ENCODE measurements around the gene LTN1. TPM values are rescaled to one million over a fixed set of nuclear protein-coding genes. Genes with fewer than 3 reads are reported as not detected.
"Not testable (repeated sequence)": the region's sequence is repeated elsewhere in the genome, so short reads cannot be mapped to it uniquely, and the experiment has no call there.

LTN1 gene
- polyA plus RNA-seq, 1 experiment, result 6.2 TPM

GRCh38 chr21:28936036-28936435 is 56.6 kb downstream of the LTN1 start:
- Histone ChIP-seq H3K27me3 (ENCODE audit: control insufficient read depth, insufficient read depth, low read length) (no peaks in the 10 kb centered on the region), H3K4me3 (ENCODE audit: low read depth, low read length) (no peak overlapping the region), H3K36me3 (ENCODE audit: control insufficient read depth, insufficient read depth, low read length) (no peaks in the 10 kb centered on the region)
- TF ChIP-seq CTCF (IDR thresholded peaks at IDR 0.05; ENCODE audit: insufficient read depth, low read depth, low read length), result no peak
- ChIA-PET POLR2A (interaction anchor here (0.9 kb wide), 1 partner anchor 191 kb away, joined by 3 read pairs; no protein-coding TSS in a partner anchor), CTCF (no interaction called here)
- peak; percentile 54 for DNase-seq (ENCODE audit: low read depth)

DNA sequence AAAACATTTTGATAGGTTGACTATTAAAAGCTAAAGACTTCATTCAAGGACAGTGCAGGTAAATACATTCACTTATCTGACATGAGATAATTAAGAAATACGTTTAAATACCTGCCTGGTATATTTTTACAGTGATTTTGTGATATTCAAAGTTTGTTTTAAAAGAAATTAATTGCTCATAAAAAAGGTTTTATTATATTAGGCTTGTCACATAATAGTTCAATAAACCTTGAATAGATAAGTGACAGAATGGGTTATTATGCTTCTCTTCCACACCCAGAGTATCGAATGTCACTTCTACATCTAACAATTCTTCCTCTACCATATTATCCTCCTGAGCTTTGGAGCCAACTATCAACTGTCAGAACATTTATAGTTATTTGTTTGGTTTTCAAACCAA is 60.0 kb downstream of the LTN1 start:
- ChIA-PET CTCF (interaction anchor here (2.2 kb wide), 1 partner anchor 14 kb away, joined by 7 read pairs; no protein-coding TSS in a partner anchor), POLR2A (no interaction called here)
- DNase-seq (ENCODE audit: low read depth), result no peak
- H3K4me3 ChIP-seq (ENCODE audit: low read depth, low read length), result no peak overlapping the region
- no peaks in the 10 kb centered on the region for H3K36me3 ChIP-seq (ENCODE audit: control insufficient read depth, insufficient read depth, low read length)
- H3K27me3 ChIP-seq (ENCODE audit: control insufficient read depth, insufficient read depth, low read length), result no peaks in the 10 kb centered on the region
- no peak for TF ChIP-seq CTCF (IDR thresholded peaks at IDR 0.05; ENCODE audit: insufficient read depth, low read depth, low read length)

DNA sequence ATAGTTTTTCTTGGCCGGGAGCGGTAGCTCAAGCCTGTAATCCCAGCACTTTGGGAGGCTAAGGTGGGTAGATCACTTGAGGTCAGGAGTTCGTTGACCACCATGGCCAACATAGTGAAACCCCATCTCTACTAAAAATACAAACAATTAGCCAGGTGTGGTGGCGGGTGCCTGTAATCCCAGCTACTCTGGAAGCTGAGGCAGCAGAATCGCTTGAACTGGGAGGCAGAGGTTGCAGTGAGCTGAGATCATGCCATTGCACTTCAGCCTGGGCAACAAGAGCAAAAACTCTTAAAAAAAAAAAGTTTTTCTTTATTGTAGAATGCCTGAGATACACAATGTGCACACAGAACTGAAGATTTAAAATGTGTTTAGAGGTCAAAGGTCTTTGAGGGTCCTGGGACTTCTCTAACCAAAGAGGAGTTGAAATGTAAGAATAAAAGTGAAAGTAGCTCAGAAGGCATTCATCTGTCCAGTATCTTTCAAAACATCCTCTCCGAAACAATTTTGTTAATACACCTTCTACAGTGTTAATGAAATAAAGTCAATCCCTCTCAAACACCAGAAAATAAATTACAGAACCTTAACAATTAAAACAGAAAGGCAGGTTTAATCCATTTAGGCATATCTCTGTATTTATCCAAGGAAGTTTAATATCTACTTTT is 60.8 kb downstream of the LTN1 start:
- H3K27me3 ChIP-seq (ENCODE audit: control insufficient read depth, insufficient read depth, low read length); H3K4me3 ChIP-seq (ENCODE audit: low read depth, low read length); H3K36me3 ChIP-seq (ENCODE audit: control insufficient read depth, insufficient read depth, low read length); POLR2A ChIA-PET; DNase-seq (ENCODE audit: low read depth): not testable (repeated sequence)
- CTCF ChIA-PET, result interaction anchor here (0.7 to 2.2 kb wide), 3 partner anchors 10 to 186 kb away, joined by 3 to 7 read pairs (median 4); no protein-coding TSS in a partner anchor

DNA sequence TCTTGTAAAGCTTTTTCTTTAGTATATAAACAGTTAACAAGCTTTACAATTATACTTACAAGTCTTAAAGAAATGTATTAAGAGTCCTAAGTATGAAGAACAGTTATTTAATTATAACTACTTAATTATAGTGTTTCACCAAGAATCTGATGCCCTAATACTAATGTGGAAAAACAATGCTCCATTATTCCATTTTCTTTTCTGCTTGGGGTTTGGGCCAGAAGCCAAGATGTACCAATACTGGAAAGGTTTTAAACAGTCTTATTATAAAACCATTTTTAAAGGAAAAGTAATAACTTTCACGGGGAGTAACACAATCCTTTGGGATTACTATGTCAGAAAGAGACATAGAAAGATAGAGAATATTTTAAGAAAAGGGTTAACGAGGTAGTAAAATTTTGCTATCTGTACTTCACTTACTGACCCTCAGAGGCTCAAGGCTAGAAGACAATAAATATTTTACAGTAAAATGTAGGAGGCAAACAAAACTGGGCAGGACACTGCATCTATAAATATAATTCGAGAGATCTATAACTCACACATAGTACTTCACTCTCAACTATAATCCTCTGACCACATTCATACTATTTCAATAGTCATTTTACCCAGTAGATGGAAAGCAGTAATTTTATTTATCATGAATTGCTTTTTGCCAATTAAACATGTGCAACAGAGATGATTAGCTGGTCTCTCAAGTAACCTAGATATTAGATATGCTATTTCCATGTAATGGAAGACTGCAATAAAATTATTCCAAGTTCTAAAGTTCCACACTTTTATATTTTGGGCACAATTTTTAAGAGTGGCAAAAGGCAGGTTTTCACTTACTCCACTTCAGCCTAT is 63.9 kb downstream of the LTN1 start:
- no peak overlapping the region for H3K4me3 ChIP-seq (ENCODE audit: low read depth, low read length)
- no peaks in the 10 kb centered on the region for H3K27me3 ChIP-seq (ENCODE audit: control insufficient read depth, insufficient read depth, low read length)
- no peaks in the 10 kb centered on the region for H3K36me3 ChIP-seq (ENCODE audit: control insufficient read depth, insufficient read depth, low read length)
- CTCF ChIA-PET, result interaction anchor here (0.6 to 1.3 kb wide), 4 partner anchors 30 to 418 kb away, joined by 3 to 4 read pairs (median 4); no protein-coding TSS in a partner anchor
- no peak for TF ChIP-seq CTCF (IDR thresholded peaks at IDR 0.05; ENCODE audit: insufficient read depth, low read depth, low read length)
- DNase-seq (ENCODE audit: low read depth), result no peak
- POLR2A ChIA-PET, result no interaction called here

DNA sequence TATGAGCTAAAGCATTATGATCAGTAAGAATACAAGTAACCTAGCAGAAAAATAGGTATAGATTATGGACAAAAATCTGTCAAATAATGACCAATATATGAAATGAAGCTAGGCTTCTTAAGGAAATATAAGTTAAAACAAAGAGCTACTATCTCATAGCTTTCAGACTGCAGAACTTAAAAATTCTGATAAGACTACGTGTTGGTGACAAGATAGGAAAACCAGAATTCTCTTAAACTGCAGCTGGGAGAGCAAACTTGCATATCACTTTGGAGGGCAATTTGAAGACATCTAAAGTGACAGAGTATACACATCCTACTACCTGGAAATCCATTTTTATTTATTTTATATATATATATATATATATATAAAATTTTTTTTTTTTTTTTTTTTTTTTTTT is 65.5 kb downstream of the LTN1 start:
- Histone ChIP-seq H3K4me3 (ENCODE audit: low read depth, low read length) (no peak overlapping the region), H3K27me3 (ENCODE audit: control insufficient read depth, insufficient read depth, low read length) (no peaks in the 10 kb centered on the region), H3K36me3 (ENCODE audit: control insufficient read depth, insufficient read depth, low read length) (no peaks in the 10 kb centered on the region; the same call in 1 of the 2 replicates)
- no peak for TF ChIP-seq CTCF (IDR thresholded peaks at IDR 0.05; ENCODE audit: insufficient read depth, low read depth, low read length)
- CTCF ChIA-PET, result no interaction called here
- no peak for DNase-seq (ENCODE audit: low read depth)
- POLR2A ChIA-PET, result no interaction called here
